ENCODE results near the gene TPRG1L. TPM values are rescaled to one million over a fixed set of nuclear protein-coding genes. Genes with fewer than 3 reads are reported as not detected.

TPRG1L gene
- total RNA-seq, 1 experiment from 2014 or later, result 21.9 TPM

DNA sequence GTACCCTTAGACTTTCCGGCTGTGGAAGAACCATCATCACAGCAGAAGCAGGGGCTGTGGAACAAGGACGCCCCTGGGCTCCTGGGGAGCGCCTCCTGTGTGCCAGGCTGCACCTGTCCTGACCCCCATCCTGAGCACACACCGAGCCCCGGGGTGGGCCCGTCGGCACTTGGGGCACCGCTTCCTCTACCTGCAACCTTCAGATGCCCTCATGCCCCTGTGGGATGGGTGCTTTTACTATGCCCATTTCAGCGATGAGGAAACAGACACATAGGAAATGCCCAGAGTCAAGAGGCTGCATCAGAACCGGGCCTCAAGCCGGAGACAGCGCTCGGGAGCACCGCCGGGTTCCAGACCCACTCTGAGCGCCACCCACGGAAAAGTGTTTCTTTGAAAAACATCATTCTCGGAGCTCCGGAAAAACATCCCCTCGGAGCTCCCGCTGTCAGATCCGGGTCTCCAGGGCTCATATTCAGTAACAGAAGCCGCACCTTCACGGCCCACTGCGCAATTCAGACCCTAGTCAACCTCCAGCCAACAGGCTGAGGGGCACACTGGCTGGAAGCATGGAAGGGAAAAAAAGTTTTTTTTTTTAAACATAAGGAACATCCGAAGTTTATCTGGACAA is 8.0 kb downstream of the TPRG1L start:
- no peaks in the 10 kb centered on the region for H3K27me3 Mint-ChIP-seq (ENCODE audit: insufficient read depth, unreplicated experiment)
- H3K4me1 Mint-ChIP-seq (ENCODE audit: insufficient read depth, unreplicated experiment), result no peaks in the 10 kb centered on the region
- BruUV-seq (replicated peaks), result no TSS peak
- H3K4me3 Mint-ChIP-seq (ENCODE audit: unreplicated experiment), result no peak overlapping the region
- H3K27ac Mint-ChIP-seq (ENCODE audit: low read depth, unreplicated experiment), result no peak overlapping the region
- peaks cover 50% of the 10 kb centered on the region for H3K36me3 Mint-ChIP-seq (ENCODE audit: insufficient read depth, unreplicated experiment)
- TF ChIP-seq, protein P1, sequence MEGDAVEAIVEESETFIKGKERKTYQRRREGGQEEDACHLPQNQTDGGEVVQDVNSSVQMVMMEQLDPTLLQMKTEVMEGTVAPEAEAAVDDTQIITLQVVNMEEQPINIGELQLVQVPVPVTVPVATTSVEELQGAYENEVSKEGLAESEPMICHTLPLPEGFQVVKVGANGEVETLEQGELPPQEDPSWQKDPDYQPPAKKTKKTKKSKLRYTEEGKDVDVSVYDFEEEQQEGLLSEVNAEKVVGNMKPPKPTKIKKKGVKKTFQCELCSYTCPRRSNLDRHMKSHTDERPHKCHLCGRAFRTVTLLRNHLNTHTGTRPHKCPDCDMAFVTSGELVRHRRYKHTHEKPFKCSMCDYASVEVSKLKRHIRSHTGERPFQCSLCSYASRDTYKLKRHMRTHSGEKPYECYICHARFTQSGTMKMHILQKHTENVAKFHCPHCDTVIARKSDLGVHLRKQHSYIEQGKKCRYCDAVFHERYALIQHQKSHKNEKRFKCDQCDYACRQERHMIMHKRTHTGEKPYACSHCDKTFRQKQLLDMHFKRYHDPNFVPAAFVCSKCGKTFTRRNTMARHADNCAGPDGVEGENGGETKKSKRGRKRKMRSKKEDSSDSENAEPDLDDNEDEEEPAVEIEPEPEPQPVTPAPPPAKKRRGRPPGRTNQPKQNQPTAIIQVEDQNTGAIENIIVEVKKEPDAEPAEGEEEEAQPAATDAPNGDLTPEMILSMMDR (IDR thresholded peaks at IDR 0.05; ENCODE audit: unreplicated experiment), result no peak
- POLR2A ChIA-PET, result interaction anchor here (1.0 kb wide), 1 partner anchor 10 kb away, joined by 3 read pairs; no protein-coding TSS in a partner anchor
- no peak for DNase-seq (ENCODE audit: unreplicated experiment)
- intact Hi-C loops (cut with micrococcal nuclease), result no loop called here
- CTCF ChIA-PET, result interaction anchor here (1.3 to 1.6 kb wide), 3 partner anchors 11 to 92 kb away, joined by 4 to 9 read pairs (median 6); no protein-coding TSS in a partner anchor
- H3K9me3 Mint-ChIP-seq (ENCODE audit: unreplicated experiment), result no peaks in the 10 kb centered on the region

DNA sequence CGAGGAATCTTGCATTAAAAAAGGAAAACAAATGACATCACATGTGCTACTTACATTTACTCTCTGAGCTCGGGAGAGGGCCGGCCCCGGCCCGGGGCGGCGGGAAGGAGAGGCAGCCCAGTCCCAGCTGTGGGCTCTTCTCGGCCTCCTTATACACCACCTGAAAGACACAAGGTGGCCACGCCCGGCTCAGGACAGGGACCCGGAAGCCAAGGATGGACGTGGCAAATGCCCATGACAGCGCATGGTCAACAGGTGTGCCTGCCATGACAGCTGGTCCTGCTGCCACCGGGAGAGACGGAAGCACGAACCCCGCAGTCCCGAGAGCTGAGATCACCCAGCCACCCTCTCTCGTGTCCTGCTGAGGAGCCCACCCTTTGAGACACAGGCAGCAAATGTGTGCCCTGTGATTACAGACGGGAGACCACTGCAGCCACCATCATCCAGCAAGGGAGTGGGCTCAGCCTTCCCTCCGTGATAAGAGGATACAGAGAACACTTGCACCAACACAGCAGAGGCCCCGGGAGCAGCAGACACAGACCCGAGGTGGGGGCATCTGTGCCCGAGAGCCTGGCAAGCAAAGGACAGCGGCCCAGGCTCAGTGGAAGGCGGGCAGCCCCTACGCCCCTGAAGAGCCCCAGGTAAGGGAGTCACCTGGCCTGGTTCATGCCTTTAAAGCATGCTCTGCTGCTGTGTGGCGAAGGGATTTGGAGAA is 8.7 kb downstream of the TPRG1L start:
- Mint-ChIP-seq H3K27ac (ENCODE audit: low read depth, unreplicated experiment) (no peak overlapping the region), H3K9me3 (ENCODE audit: unreplicated experiment) (no peaks in the 10 kb centered on the region), H3K36me3 (ENCODE audit: insufficient read depth, unreplicated experiment) (peaks cover 51% of the 10 kb centered on the region), H3K4me1 (ENCODE audit: insufficient read depth, unreplicated experiment) (no peaks in the 10 kb centered on the region), H3K4me3 (ENCODE audit: unreplicated experiment) (no peak overlapping the region), H3K27me3 (ENCODE audit: insufficient read depth, unreplicated experiment) (no peaks in the 10 kb centered on the region)
- intact Hi-C loops (cut with micrococcal nuclease), result no loop called here
- DNase-seq (ENCODE audit: unreplicated experiment), result no peak
- POLR2A ChIA-PET, result interaction anchor here (1.0 kb wide), 1 partner anchor 10 kb away, joined by 3 read pairs; no protein-coding TSS in a partner anchor
- no TSS peak for BruUV-seq (replicated peaks)
- TF ChIP-seq, protein P1 (IDR thresholded peaks at IDR 0.05; ENCODE audit: unreplicated experiment), result no peak
- CTCF ChIA-PET, result interaction anchor here (1.3 to 1.6 kb wide), 3 partner anchors 12 to 91 kb away, joined by 4 to 9 read pairs (median 6); no protein-coding TSS in a partner anchor

DNA sequence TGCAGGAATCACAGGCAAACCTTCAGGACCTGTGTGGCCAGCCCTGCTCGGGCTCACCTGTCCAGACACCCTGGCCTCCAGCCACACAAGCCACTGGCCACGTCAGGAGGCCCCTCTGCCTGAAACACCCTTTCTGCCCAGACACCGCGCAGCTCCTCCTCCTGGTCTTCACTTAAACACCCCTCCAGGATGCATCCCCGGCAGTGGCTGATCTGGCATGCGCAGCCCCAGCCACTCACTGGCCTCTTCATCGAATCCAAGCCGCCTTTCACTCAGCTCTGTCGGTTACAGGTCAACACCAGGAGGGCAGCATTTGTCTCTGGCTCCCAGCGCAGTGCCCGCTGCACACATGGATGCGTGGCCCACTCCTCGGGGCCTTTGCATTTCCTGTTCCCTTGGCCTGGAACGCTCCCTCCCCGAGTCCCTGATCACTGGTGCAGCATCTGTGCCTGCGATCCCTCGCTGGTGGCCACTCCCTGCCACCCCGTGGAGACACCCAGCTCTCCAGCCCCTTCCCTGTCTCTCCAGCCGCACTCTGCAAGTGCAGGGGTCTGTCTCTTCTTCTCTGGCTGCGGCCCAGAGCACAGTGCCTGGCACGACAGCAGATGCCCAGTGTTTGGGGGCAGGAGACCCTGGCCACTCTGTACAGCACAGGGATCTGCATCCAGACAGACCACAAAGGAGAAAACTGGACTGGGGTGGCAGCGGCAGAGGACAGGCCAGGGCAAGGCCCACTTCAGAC is 9.4 kb downstream of the TPRG1L start:
- Mint-ChIP-seq H3K4me3 (ENCODE audit: unreplicated experiment) (no peak overlapping the region), H3K4me1 (ENCODE audit: insufficient read depth, unreplicated experiment) (no peaks in the 10 kb centered on the region), H3K9me3 (ENCODE audit: unreplicated experiment) (no peaks in the 10 kb centered on the region), H3K27me3 (ENCODE audit: insufficient read depth, unreplicated experiment) (no peaks in the 10 kb centered on the region), H3K27ac (ENCODE audit: low read depth, unreplicated experiment) (no peak overlapping the region), H3K36me3 (ENCODE audit: insufficient read depth, unreplicated experiment) (peaks cover 46% of the 10 kb centered on the region)
- DNase-seq (ENCODE audit: unreplicated experiment), result no peak
- BruUV-seq (replicated peaks), result no TSS peak
- ChIA-PET CTCF (interaction anchor here (1.5 kb wide), 1 partner anchor 14 kb away, joined by 4 read pairs; no protein-coding TSS in a partner anchor), POLR2A (interaction anchor here (0.6 kb wide), 1 partner anchor 35 kb away, joined by 4 read pairs; no protein-coding TSS in a partner anchor)
- TF ChIP-seq, protein P1 (IDR thresholded peaks at IDR 0.05; ENCODE audit: unreplicated experiment), result no peak
- intact Hi-C loops (cut with micrococcal nuclease), result no loop called here

DNA sequence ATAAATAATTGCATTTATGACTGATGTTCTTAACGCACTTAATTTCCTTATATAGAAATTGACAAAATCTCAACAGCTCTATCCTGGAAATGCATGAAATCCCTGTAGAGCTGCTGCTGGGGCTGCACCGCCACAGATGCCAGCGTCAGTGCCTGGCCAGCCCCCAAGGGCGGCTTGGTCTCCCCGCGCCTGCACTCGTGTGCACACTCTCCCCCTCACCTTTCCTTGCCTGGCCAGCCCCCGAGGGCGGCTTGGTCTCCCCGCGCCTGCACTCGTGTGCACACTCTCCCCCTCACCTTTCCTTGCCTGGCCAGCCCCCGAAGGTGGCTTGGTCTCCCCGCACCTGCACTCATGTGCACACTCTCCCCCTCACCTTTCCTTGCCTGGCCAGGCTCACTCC is 11.3 kb downstream of the TPRG1L start:
- no TSS peak for BruUV-seq (replicated peaks)
- Mint-ChIP-seq H3K9me3 (ENCODE audit: unreplicated experiment) (no peaks in the 10 kb centered on the region), H3K4me1 (ENCODE audit: insufficient read depth, unreplicated experiment) (no peaks in the 10 kb centered on the region), H3K4me3 (ENCODE audit: unreplicated experiment) (no peak overlapping the region), H3K27me3 (ENCODE audit: insufficient read depth, unreplicated experiment) (no peaks in the 10 kb centered on the region), H3K36me3 (ENCODE audit: insufficient read depth, unreplicated experiment) (peaks cover 32% of the 10 kb centered on the region), H3K27ac (ENCODE audit: low read depth, unreplicated experiment) (no peak overlapping the region)
- intact Hi-C loops (cut with micrococcal nuclease), result no loop called here
- TF ChIP-seq, protein P1 (IDR thresholded peaks at IDR 0.05; ENCODE audit: unreplicated experiment), result no peak
- ChIA-PET CTCF (interaction anchor here (0.6 to 0.9 kb wide), 2 partner anchors 14 to 22 kb away, joined by 4 read pairs; partner anchors contain the start of gene WRAP73), POLR2A (interaction anchor here (0.8 to 1.5 kb wide), 3 partner anchors 10 to 67 kb away, joined by 3 to 4 read pairs (median 3); no protein-coding TSS in a partner anchor)
- no peak for DNase-seq (ENCODE audit: unreplicated experiment)

Measured in MCF 10A (cell line).